HG03066 (cell line): Measurements from ENCODE around the gene SH3PXD2B.

Experiments
- ATAC-seq: cut with Tn5 transposase; IDR thresholded peaks from one replicate; pipeline ENCODE4 v1.9.1; 2021; ENCODE audit warnings: low read depth; ENCODE audit not compliant: unreplicated experiment

The SH3PXD2B gene

GRCh38 chr5:172281346-172281745, 173.0 kb downstream of the SH3PXD2B start:
- ATAC-seq = no peak

GRCh38 chr5:172280929-172281328, 173.4 kb downstream of the SH3PXD2B start:
- no peak for ATAC-seq

- no peak for ATAC-seq
Observed at GRCh38 chr5:172280317-172280716, 174.0 kb downstream of the SH3PXD2B start.

- no peak for ATAC-seq
Observed at GRCh38 chr5:172278356-172278755, 176.0 kb downstream of the SH3PXD2B start.

- no peak for ATAC-seq
Observed at GRCh38 chr5:172276214-172276613, 178.1 kb downstream of the SH3PXD2B start.
